NCI-H774 (cell line): ENCODE data around the gene EIF5A2.
"Not testable (repeated sequence)": the region's sequence is repeated elsewhere in the genome, so short reads cannot be mapped to it uniquely, and the experiment has no call there.

Experiments used
- DNase-seq: peaks from one replicate; lab custom pipeline; 2025; lab: John Stamatoyannopoulos, UW

Gene EIF5A2

DNA sequence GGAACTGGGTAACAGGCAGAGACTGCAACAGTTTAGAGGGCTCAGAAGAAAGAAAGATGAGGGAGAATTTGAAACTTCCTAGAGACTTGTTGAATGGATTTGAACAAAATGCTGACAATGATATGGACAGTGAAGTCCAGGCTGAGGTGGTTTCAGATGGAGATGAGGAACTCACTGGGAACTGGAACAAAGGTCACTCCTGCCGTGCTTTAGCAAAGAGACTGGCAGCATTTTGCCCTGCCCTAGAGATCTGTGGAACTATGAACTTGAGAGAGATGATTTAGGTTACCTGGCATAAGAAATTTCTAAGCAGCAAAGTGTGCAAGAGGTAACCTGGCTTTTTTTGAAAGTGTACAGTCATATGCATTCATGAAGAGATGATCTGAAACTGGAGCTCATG lies 11.7 kb downstream of the EIF5A2 start:
- no peak for DNase-seq

GRCh38 chr3:170896333-170896732 lies 12.1 kb downstream of the EIF5A2 start:
- DNase-seq, result not testable (repeated sequence)

GRCh38 chr3:170893895-170894294 lies 14.5 kb downstream of the EIF5A2 start:
- no peak for DNase-seq

DNA sequence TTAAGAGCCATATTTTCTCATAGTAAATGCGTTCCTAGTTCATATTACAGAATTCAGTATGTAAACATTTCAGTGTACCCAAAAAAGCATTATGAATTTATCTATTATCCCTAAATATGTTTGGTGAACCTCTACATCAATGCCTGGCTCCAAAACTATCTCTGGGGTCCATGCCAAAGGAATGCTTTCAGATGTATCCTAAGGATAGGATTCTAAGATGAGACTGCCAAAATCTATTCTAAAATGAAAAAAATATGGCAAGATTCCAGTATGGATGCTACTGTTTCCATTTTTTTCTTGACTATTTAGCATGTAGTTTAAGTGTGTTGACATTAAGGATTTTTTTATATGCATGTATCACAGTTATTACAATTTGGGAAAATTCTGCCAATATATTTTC lies 18.8 kb downstream of the EIF5A2 start:
- no peak for DNase-seq

GRCh38 chr3:170889132-170889531 lies 19.3 kb downstream of the EIF5A2 start:
- no peak for DNase-seq

- not testable (repeated sequence) for DNase-seq
Observed at GRCh38 chr3:170884109-170884930, 24.1 kb downstream of the EIF5A2 start.

GRCh38 chr3:170878688-170879087 lies 29.7 kb downstream of the EIF5A2 start:
- not testable (repeated sequence) for DNase-seq

DNA sequence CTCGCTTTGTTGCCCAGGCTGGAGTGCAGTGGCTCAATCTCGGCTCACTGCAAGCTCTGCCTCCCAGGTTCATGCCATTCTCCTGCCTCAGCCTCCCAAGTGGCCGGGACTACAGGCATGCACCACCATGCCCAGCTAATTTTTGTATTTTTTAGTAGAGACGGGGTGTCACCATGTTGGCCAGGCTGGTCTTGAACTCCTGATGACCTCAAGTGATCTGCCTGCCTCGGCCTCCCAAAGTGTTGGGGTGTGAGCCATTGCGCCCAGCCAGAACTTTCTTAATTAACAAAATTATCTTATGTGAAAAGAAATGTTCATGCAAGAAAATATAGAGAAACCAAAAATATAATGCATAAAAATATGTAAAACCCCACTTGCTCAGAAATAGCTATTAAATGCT lies 31.1 kb downstream of the EIF5A2 start:
- not testable (repeated sequence) for DNase-seq

DNA sequence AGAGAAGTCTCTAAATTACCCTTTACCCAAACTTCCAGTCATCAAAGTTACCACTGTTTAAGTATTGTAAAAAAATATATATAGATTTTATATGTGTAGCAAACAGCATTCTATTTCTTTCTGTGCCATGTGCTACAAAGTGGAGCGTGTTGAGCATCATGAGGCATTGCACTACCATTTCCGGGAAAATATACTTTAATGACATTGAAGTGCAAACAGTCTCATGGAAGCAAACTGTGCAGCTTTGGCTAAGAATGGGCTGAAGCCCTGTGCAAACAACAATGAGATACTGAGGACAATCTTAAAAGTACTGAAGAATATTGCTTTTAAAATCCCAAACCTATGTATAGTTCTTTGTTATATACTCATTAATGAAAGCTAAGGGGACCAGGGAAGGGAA lies 31.9 kb downstream of the EIF5A2 start:
- DNase-seq, result no peak

DNA sequence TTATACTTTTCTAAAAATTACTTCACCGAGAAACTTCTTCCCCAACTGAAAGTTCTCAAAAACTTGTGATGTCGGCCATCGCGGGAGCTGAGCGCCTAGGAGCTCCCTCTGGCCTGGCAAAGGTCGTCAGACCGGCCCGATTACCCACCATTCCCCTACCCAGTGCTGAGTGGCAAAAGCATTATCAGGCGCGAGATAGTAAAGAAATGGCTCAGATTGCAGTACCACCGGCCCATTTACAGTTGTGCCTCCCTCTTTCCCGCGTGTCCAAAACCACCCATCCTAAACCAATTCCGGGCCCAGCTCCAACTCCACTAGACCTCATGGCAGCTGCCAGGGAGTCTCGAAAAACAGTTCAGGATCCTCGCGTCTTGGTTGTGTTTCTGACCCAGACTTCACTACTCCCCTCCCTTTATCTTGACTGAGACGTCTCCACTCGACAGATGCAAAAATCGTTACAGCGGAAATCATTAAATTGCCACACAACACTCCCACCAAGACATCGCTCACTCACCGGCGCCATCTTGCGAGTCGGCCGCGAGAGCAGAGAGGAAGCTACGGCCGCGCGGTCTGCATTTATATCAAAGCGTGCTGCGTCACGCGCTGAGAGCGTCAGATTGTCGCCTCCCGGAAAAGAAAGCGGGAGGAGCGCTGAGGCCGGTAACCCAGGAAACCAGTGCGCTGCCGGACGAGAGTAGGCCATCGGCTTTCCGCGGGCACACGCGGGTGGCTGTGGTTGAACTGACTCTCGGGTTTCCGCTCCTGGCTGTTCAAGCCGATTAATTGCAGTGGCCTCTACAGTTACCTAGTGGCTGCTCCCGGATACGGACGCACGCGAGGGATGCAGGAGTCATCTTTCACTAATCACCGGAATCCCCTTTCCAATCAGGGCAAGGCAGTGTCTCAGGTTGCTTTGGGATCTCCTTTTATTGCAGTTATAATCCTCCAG lies 38.5 kb downstream of the EIF5A2 start, which contains the start of gene RPL22L1:
Gene RPL22L1 (minus strand): TSS at position 551 of the 949 bp plus-strand sequence. CDS start 28 bp downstream, at position 523.
- no peak for DNase-seq

DNA sequence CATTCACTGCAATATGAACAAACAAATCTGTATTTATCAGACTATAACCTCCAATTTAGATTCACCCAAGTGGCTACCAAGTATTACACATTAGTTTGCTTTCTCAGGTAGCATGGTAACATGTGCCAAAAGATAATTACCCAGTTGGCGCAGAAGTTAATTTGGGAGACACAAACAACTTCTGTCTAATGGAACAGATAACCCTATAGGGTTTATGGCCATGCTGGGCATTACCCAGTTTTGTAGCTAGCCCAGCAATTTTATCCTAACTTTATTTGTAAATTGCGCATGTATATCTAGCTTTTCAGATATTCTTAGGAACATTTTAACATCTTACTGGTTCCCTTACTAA lies 39.2 kb downstream of the EIF5A2 start:
- no peak for DNase-seq

DNA sequence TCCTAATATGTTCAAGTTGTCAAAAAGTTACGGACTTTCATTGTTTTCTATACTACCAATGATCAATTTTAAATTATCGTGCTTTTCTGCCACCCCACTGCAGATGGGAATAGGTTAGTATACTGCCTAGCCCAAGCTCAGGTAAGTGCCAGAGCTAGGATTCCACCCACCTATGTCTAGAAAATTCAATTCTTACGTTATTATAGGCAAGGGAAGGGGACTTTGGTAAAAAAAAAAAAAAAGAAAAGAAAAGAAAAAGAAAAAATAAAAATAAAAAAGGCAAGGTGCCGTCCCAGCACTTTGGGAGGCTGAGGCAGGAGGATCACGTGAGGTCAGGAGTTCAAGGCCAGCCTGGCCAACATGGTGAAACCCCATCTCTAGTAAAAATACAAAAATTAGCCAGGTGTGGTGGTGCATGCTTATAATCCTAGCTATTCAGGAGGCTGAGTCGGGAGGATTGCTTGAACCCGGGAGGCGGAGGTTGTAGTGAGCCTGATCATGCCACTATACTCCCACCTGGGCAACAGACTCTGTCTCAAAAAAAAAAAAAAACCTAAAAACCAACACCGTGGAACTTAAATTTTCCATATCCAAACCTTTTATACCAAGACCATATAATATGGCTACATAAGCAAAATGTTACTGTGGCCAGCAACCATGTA lies 39.7 kb downstream of the EIF5A2 start:
- DNase-seq, result no peak

DNA sequence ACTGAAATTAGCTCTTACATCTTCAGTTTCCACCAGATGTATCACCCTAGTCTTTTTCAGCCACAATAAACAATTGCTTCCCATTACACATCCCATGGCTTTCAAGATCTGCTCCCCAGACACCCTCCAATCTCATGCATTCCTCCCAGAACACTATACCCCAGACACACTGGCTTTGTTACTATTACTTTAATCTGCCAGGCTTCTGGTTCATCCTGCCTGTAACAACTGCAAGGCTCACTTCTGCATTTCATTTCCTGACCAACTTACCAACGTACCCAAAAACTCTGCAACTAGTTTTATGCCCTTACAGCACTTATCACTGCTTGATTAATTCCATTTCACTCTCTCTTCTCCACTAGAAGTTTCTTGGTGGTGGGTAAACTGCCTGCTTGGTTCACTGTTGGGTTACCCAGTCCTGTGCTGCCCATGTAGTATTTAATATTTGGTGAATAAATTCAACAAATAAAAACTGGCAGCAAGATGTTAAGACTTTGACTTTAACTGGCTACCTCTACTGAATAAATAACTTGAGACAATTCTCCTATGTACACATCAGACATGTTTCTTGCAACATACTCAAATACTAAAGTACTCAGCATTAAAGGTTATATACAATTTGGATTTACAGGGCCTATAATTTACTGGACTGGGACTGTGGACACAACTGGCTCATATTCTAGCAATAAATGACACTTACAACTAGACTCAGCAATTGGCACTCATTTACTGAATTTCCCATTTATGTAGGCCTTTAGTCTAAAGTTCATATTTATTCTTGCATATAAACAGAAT lies 41.1 kb downstream of the EIF5A2 start:
- DNase-seq, result no peak

DNA sequence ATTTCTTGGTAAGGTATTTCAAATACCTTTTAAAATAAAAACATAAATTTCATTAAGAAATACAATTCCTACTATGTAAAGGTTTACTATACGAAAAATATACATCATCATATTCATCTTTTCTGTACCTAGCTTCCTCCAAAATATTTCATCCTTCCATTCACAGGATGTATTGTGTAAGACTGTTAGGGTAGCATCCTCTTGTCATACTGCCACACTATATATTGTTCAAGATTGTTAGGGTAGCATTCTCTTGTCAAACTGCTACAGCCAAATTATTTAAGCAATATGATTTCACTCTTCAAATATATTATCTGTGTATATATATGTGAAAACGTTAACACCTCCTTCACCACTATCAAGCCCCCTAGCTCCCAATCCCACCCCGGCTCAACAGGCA lies 41.9 kb downstream of the EIF5A2 start:
- no peak for DNase-seq

DNA sequence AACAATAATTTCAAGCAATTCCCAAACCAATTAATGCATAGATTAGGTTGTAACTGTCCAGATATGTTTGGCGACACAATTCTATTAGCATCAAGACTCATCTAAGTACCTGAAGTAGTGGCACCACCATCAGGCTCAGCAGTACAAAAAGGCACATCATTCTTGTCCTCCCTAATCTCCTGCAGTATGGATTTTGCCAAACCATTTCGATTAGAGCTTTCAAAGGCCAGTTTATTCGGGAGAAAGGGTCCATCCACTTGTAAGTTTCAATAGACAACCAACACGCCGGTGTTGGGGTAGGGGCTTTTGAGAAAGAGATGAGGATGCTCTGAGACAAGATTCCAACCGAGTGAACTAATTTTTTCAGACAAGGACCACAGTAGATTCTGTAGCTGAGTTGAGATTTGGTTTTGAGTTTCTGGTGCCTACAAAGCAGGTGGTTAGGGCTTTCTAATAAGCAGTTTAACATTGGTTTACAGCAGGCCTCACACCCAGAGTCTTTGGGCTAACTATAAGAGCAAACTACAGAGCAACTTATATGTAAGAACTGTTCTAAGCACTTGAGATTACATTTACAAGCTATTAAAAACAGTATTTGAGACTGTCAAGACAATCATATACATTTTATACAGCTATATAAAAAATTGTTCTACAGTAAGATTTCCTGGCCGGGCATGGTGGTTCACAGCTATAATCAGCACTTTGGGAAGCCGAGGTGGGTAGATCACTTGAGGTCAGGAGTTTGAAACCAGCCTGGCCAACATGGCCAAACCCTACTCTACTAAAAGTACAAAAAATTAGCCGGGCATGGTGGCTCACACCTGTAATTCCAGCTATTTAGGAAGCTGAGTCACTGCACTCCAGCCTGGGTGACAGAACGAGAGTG lies 43.0 kb downstream of the EIF5A2 start:
- DNase-seq, result no peak

- DNase-seq, result no peak
Observed at GRCh38 chr3:170864525-170865208, 43.8 kb downstream of the EIF5A2 start.

- DNase-seq, result no peak
Observed at GRCh38 chr3:170863816-170864215, 44.6 kb downstream of the EIF5A2 start.

GRCh38 chr3:170862618-170863374 lies 45.6 kb downstream of the EIF5A2 start:
- DNase-seq, result no peak

GRCh38 chr3:170858599-170858998 lies 49.8 kb downstream of the EIF5A2 start:
- no peak for DNase-seq
